Measurements from ENCODE around the gene DSG4.

DSG4 gene

GRCh38 chr18:31403409-31403808 is 26.8 kb downstream of the DSG4 start:
- no peaks in the 10 kb centered on the region for H3K27me3 ChIP-seq (replicated peaks; ENCODE audit: insufficient read depth, low read length)
- no peaks in the 10 kb centered on the region for H3K36me3 ChIP-seq (replicated peaks; ENCODE audit: insufficient read depth, low read length)
- H3K9ac ChIP-seq (ENCODE audit: low read length): no peak overlapping the region
- no peaks in the 10 kb centered on the region for H4K20me1 ChIP-seq (ENCODE audit: insufficient read depth, low read length)
- TF ChIP-seq, protein P1, sequence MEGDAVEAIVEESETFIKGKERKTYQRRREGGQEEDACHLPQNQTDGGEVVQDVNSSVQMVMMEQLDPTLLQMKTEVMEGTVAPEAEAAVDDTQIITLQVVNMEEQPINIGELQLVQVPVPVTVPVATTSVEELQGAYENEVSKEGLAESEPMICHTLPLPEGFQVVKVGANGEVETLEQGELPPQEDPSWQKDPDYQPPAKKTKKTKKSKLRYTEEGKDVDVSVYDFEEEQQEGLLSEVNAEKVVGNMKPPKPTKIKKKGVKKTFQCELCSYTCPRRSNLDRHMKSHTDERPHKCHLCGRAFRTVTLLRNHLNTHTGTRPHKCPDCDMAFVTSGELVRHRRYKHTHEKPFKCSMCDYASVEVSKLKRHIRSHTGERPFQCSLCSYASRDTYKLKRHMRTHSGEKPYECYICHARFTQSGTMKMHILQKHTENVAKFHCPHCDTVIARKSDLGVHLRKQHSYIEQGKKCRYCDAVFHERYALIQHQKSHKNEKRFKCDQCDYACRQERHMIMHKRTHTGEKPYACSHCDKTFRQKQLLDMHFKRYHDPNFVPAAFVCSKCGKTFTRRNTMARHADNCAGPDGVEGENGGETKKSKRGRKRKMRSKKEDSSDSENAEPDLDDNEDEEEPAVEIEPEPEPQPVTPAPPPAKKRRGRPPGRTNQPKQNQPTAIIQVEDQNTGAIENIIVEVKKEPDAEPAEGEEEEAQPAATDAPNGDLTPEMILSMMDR (IDR thresholded peaks at IDR 0.05; ENCODE audit: low read length): no peak
- TF ChIP-seq EZH2phosphoT487 (IDR thresholded peaks at IDR 0.05; ENCODE audit: low read length) (no peak), EZH2 (optimal IDR thresholded peaks at IDR 0.05; ENCODE audit: low read depth, low read length) (no peak)
- no peaks in the 10 kb centered on the region for H3K4me1 ChIP-seq (ENCODE audit: low read length)
- no peak overlapping the region for H3K27ac ChIP-seq (ENCODE audit: low read length)
- H2AFZ ChIP-seq (ENCODE audit: low read length): no peak overlapping the region
- H3K79me2 ChIP-seq (ENCODE audit: low read length): no peaks in the 10 kb centered on the region
- no peaks in the 10 kb centered on the region for H3F3A ChIP-seq (ENCODE audit: insufficient read depth, low read length)
- no peaks in the 10 kb centered on the region for H3K9me2 ChIP-seq (replicated peaks; ENCODE audit: insufficient read depth, low read length)
- no peak for DNase-seq
- no peaks in the 10 kb centered on the region for H3K9me3 ChIP-seq (replicated peaks; ENCODE audit: insufficient read depth, low read length)
- no peak overlapping the region for H3K4me3 ChIP-seq (ENCODE audit: low read length)
- no peak overlapping the region for H3K4me2 ChIP-seq (ENCODE audit: low read depth, low read length)

DNA sequence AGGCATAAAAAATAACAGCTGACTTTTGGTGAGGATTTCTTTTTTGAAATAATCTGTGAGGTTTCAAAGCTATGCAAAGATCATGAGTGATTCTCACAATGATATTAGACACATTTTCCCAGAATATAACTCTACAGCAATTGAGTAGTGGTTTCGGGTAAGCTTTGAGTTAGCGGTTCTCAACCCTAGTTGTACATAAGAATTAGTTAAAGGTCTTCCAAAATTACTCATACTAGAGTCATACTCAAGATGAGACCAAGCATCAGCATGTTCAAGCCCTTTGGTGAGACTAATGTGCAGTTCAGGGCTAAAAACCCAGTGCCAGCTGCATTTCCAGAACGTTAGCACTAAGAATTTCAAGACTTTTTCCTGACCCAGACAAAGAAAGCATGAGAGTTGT is 31.1 kb downstream of the DSG4 start:
- Histone ChIP-seq H3K9me2 (replicated peaks; ENCODE audit: insufficient read depth, low read length) (no peaks in the 10 kb centered on the region), H3K36me3 (replicated peaks; ENCODE audit: insufficient read depth, low read length) (no peaks in the 10 kb centered on the region), H4K20me1 (ENCODE audit: insufficient read depth, low read length) (no peaks in the 10 kb centered on the region), H3F3A (ENCODE audit: insufficient read depth, low read length) (no peaks in the 10 kb centered on the region), H3K9me3 (replicated peaks; ENCODE audit: insufficient read depth, low read length) (no peaks in the 10 kb centered on the region), H3K4me1 (ENCODE audit: low read length) (no peaks in the 10 kb centered on the region), H3K79me2 (ENCODE audit: low read length) (no peaks in the 10 kb centered on the region), H3K4me3 (ENCODE audit: low read length) (no peak overlapping the region), H3K4me2 (ENCODE audit: low read depth, low read length) (no peak overlapping the region), H3K27ac (ENCODE audit: low read length) (no peak overlapping the region), H2AFZ (ENCODE audit: low read length) (no peak overlapping the region), H3K9ac (ENCODE audit: low read length) (no peak overlapping the region), H3K27me3 (replicated peaks; ENCODE audit: insufficient read depth, low read length) (no peaks in the 10 kb centered on the region)
- TF ChIP-seq, protein P1 (IDR thresholded peaks at IDR 0.05; ENCODE audit: low read length): no peak
- TF ChIP-seq EZH2phosphoT487 (IDR thresholded peaks at IDR 0.05; ENCODE audit: low read length) (no peak), EZH2 (optimal IDR thresholded peaks at IDR 0.05; ENCODE audit: low read depth, low read length) (no peak)
- DNase-seq: no peak

GRCh38 chr18:31409276-31409675 is 32.7 kb downstream of the DSG4 start:
- Histone ChIP-seq H3K27me3 (replicated peaks; ENCODE audit: insufficient read depth, low read length) (no peaks in the 10 kb centered on the region), H3K79me2 (ENCODE audit: low read length) (no peaks in the 10 kb centered on the region), H3K4me1 (ENCODE audit: low read length) (no peaks in the 10 kb centered on the region), H3K9me3 (replicated peaks; ENCODE audit: insufficient read depth, low read length) (no peaks in the 10 kb centered on the region), H2AFZ (ENCODE audit: low read length) (no peak overlapping the region), H3K4me3 (ENCODE audit: low read length) (no peak overlapping the region), H4K20me1 (ENCODE audit: insufficient read depth, low read length) (no peaks in the 10 kb centered on the region), H3K9me2 (replicated peaks; ENCODE audit: insufficient read depth, low read length) (no peaks in the 10 kb centered on the region), H3K9ac (ENCODE audit: low read length) (no peak overlapping the region), H3K27ac (ENCODE audit: low read length) (no peak overlapping the region), H3F3A (ENCODE audit: insufficient read depth, low read length) (no peaks in the 10 kb centered on the region), H3K36me3 (replicated peaks; ENCODE audit: insufficient read depth, low read length) (no peaks in the 10 kb centered on the region), H3K4me2 (ENCODE audit: low read depth, low read length) (no peak overlapping the region)
- TF ChIP-seq EZH2phosphoT487 (IDR thresholded peaks at IDR 0.05; ENCODE audit: low read length): no peak
- no peak for TF ChIP-seq EZH2 (optimal IDR thresholded peaks at IDR 0.05; ENCODE audit: low read depth, low read length)
- TF ChIP-seq, protein P1 (IDR thresholded peaks at IDR 0.05; ENCODE audit: low read length): no peak
- no peak for DNase-seq
